Activated CD8-positive, alpha-beta memory T cell treated with anti-CD3 and anti-CD28 coated beads for 36 hours (primary cell): ENCODE results near the gene HES6. TPM values are rescaled to one million over a fixed set of nuclear protein-coding genes. Genes with fewer than 3 reads are reported as not detected.

Experiments
- CTCF ChIA-PET: fragments of 350-600 bp; sonication (Branson Sonifier 250); formaldehyde crosslinking; loops from one replicate; lab custom pipeline; 2021; ENCODE audit warnings: antibody characterized with exemption; lab: Charles Lee
- POLR2A ChIA-PET: fragments of 350-600 bp; sonication (Branson Sonifier 250); formaldehyde crosslinking; loops from one replicate; lab custom pipeline; 2021; ENCODE audit warnings: antibody characterized with exemption; lab: Charles Lee
- total RNA-seq, 2 experiments: library from RNA; stranded (reverse); gene quantifications; one replicate each; pipeline ENCODE4 v1.2.3, GENCODE V29; 2021

Gene HES6
- total RNA-seq, 2 experiments from 2014 or later, result 6.0 TPM

DNA sequence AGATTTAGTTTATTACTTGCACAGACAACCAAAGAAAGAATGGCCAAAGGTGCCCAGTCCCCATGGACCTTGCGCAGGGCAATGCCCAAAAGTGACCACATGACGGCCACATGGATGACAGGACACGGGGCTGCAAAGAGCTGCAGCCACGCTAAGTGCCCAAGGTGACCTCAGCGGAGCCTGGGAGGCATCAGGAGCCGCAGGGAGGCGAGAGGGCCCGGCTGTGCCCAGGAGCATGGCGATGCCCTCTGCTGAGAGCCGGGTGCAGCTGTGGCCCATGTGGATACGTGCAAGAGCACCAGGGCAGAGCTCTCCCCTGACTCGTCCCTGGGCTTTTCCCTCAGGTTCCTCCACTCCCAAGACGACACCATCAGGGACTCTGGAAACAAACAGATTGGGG is 14.7 kb downstream of the HES6 start:
- ChIA-PET CTCF (no interaction called here), POLR2A (no interaction called here)

DNA sequence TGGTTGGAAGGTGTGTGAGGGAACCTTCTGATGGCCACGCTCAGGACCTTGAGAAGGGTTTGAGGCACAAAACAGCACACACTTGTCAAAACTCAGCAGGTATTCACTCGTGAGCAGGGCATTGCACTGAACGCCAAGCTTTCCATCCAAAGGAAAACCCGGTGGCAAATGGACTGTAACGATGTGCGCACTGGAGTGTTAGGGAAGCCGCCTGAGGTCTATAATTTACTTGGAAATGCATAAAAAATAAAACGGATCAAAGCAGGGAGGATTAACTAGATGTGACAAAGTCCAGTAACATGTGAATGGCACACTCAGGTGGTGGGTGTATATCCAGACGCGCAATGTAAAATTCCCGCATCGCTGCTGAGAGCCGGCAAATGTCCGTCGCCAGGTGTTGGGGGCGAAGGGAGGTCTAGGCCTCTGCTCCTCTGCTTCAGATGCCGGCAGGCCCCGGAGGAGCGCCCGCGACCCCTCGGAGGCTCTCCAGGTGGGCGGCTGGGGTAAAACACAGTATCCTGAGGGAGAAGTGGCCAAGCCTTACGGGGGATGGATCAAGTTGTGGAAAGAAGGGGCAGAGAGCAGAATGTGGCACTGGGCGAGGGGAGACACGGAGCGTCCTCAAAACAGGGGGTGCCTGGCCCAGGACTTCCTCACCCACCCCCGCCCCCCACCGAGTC is 15.3 kb downstream of the HES6 start:
- ChIA-PET CTCF (no interaction called here), POLR2A (no interaction called here)

DNA sequence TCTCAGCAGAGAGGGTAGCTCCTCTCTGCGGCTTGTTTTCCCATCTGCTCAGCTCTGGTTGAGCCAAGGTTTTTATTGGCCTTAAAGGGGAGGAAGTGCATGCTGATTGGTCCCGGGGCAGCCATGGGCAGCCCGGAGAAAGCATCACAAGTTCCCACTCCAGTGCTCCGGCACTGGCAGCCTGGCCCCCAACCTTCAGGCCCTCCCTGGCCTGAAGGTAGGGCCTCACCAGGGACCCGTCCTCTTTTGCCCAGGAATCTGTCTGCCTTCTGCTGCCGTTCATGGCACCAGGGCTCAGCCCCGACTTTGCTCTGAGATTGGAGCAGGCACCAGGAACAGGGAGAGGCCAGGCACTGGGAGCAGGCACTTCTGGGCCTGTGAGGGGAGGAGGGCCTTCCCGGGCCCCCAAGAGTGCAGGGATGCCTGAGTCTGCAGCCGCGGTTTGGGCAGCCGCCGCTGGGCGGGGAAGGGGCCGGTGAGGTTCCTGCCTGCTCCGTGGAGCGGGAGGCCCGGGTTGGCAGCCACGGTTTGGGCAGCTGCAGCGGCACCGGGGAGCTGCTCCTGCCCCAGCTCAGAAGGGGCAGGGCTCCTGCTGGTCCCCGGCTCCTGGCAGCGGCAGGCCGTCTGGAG is 18.8 kb downstream of the HES6 start:
- ChIA-PET CTCF (no interaction called here), POLR2A (no interaction called here)

DNA sequence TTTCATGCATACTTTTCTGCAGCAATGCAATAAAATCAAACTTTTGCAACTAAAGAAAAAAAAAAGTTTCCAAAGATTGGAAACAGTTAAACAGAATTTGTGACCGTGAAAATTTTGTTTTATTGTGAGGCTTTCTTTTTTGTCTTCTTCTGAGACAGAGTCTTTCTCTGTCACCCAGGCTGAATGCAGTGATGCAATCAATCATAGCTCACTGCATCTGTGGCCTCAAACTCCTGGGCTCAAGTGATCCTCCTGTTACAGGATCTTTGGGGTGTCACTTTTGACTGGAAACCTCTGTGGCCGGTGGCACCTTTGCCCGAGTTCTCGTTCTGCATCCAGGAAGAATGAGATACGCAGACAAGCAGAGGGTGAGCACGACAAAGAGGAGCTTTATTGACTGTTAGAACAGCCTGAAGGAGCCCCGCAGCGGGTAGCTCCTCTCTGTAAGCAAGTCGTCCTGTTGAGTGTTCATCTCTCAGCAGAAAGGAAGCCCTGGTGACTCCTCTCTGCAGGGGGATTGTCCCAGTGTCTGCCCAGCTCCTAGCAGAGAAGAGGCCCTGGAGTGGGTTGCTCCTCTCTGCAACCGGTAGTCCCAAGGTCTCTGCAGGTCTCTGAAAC is 19.5 kb downstream of the HES6 start:
- POLR2A ChIA-PET, result no interaction called here
- CTCF ChIA-PET, result no interaction called here

DNA sequence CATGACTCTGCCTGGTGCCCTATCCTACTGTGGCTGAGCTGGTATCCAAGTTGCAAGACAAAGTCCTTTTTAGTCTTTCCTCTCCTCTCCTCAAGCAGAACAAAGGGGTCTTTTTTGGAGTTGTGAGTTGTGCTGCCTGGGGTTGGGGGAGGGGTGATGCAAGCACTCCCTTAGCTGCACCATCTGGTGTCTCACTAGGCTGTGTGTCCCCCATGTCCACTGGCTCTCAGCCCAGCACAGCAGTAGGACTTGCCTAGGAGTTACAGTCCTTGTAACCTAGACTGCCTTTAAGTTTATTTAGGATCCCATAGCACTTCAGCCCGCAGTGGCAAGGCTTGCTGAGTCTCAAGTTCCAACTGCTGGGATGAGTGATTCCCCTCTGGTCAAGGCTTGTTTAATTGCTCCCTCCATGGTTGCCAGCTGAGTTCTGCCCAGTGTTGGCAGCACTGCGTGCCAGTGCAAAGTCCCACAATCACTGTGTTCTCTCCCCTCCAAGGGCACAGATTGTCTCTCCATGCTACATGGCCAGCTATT is 23.1 kb downstream of the HES6 start:
- ChIA-PET CTCF (no interaction called here), POLR2A (no interaction called here)

DNA sequence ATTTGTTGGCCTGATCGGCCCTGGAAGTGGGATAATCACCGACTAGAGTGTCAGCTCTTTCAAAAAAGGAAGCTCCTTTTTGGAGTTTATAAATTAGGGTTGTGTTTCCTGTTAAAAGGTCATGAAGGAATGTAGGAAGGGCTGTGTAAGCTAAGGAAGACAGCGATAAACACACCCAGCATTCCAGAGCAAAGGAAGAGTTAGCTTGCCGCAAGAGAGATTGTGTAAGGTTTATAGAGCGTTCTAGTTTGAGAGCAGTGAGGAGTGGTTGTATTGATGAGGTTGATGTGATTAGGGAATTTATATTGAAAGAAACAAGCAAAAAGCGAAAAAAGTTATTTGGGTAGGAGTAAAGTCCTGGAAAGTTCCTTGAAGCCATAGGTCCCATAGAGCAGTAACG is 32.8 kb downstream of the HES6 start:
- POLR2A ChIA-PET, result no interaction called here
- CTCF ChIA-PET, result interaction anchor here (0.7 kb wide), 1 partner anchor 58 kb away, joined by 3 read pairs; no protein-coding TSS in a partner anchor

DNA sequence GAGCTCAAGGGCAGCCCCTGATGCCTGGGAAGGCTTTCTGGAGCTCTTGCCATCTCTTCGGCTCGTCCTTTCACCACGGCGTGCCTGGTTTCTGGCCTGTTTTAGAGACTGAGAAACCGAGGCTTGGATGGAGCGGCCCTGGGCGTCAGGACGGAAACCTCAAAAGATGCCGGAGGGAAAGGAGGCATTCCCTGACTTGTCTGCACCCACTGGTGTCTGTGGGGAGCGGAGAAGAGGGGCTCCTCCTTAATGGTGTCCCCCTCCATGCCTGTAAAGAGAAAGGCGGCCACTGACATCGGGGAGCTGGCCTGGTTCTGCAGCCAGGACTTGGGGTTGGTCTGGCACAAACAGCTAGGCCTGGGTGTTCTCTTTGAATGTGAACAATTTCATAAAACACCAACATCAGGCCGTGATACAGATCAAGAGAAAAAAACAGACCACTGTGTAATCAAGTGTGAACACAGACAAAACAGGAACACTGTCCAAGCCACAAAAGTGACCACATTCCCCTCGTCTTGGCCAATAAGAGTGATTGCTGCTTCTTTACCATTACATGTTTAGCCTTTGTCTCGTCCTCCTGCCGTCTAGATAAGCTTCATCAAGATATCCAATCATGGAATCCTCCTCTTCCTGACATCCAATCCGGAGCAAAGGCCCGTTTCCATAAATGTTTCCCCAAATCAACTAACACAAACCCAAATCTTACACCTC is 35.7 kb downstream of the HES6 start:
- CTCF ChIA-PET, result no interaction called here
- POLR2A ChIA-PET, result interaction anchor here (0.6 kb wide), 1 partner anchor 1034 kb away, joined by 4 read pairs; no protein-coding TSS in a partner anchor

DNA sequence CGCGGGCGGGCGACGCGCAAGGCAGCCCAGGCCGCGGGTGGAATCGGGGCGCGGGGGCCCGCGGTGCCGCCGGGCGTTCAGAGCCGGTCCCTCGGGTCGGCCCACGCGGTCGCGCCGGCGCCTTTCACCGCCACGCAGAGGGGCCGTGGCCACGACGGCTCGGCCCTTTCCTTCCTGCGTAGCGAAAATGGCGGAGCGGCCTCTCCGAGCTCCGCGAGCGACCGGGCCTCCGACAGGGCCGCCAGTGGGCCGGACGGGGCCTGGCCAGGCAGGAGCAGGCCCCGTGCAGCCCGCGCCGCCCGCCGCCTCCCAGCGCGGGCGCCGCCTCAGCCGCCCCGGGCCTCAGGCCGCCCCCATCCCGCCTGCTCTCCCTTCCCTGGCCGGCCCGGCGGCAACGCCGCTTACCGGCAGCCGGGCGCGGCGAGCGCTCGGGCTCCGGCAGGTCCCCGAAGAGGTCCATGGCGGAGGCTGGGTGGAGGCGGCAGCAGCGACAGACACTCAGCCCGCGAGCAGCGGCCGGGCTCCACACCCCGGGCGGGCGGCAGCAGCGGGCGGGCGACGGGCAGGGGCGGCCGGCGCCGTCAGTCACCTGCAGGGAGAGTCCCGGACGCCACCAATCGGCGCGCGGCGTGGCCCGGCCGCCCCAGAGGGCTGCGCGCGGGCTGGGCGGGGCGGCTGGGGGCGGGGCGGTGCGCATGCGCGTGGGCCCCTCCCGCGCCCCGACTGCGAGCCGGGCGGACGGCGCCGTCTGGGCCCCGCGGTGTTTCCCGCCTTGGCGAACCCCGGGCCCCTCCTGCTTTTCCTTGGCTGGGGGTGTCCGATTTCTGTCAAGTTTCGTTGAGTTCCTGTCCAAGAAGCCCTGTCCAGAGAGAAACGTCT is 36.5 kb downstream of the HES6 start, which contains the start of gene ILKAP:
TSS of gene ILKAP (minus strand) at position 602 of the 879 bp plus-strand sequence. CDS start at position 460, 142 bp downstream.
- ChIA-PET POLR2A (interaction anchor here (0.6 kb wide), 1 partner anchor 1035 kb away, joined by 4 read pairs; no protein-coding TSS in a partner anchor), CTCF (interaction anchor here (1.0 kb wide), 1 partner anchor 9 kb away, joined by 3 read pairs; no protein-coding TSS in a partner anchor)

DNA sequence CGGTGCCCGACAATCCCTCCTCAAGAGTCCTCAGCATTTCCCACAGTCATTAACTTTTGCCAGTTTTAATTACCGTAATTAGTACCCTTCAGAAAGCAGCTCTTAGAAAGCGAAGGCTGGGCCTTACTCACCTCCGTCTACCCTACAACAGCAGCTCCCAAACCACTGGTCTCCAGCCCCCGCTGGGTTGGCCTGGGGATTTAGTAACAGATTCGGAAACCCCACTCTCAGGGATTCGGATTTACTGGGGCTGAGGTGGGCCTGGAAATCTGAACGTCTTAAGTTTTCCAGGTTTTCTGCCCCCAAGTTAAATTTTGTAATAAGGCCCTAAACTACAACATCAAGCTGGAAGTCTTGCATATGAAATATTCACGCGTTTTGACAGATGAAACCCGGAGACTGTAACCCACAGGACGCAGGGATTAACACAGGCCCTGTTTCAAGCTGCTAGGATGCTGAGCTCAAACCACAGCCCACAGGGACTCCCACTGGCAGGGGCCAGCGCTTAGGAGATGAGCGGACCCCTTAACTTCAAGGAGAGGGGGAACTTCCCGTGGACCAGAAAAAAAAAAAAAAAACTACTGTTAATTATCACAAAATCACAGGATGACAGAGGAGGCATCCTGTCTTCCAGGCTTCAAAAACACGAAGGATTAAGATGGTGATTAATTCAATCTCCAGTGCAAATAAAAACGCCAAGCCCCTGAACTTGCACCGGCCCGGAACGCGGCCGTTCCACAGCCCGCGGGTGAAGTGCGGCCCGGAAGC is 37.3 kb downstream of the HES6 start:
- ChIA-PET POLR2A (interaction anchor here (0.6 to 0.9 kb wide), 4 partner anchors 19 to 165 kb away, joined by 3 to 9 read pairs (median 4); no protein-coding TSS in a partner anchor), CTCF (interaction anchor here (0.6 to 1.0 kb wide), 3 partner anchors 8 to 562 kb away, joined by 3 read pairs; no protein-coding TSS in a partner anchor)

DNA sequence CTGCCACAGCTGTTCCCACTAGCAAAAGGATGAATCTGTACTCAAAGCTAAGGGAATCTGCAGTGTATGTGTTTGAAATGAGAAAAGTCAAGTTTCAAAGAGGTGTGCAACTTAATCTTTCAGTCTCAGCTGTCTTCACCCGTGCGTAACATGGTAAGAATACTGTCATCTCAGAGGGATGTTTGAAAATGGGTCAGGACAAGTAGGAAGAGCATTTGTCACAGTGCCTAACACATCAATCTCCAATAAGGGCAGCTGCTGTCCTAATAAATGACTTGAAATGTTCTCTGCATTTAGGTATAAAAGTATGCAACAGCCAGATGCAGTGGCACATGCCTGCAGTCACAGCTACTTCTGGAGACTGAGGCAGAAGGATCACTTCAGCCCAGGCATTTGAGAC is 49.4 kb downstream of the HES6 start:
- ChIA-PET CTCF (interaction anchor here (0.7 kb wide), 1 partner anchor 8 kb away, joined by 3 read pairs; no protein-coding TSS in a partner anchor), POLR2A (no interaction called here)

Other genes starting within 250 kb of the HES6 start
- 10 to 100 TPM; 87.1 to 88.0 TPM for gene SCLY, start 179.0 kb downstream of the HES6 start, total RNA-seq
- under 1 TPM; 0.04 TPM for gene ESPNL, start 139.7 kb downstream of the HES6 start, total RNA-seq
- not detected for gene KLHL30, start 101.4 kb downstream of the HES6 start, total RNA-seq
- under 1 TPM; 0.08 to 0.21 TPM for gene ERFE, start 81.1 kb downstream of the HES6 start, total RNA-seq
- gene ILKAP, start 36.3 kb downstream of the HES6 start, total RNA-seq, result 10 to 100 TPM; 55.3 to 56.6 TPM
- 10 to 100 TPM; 12.6 to 14.0 TPM for gene PER2, start 48.6 kb upstream of the HES6 start, total RNA-seq
- 10 to 100 TPM; 14.2 to 16.3 TPM for gene TRAF3IP1, start 80.5 kb upstream of the HES6 start, total RNA-seq
- 10 to 100 TPM; 41.8 to 46.5 TPM for gene ASB1, start 186.9 kb upstream of the HES6 start, total RNA-seq